A549 (cell line): ENCODE measurements around the gene GRAPL. TPM values are rescaled to one million over a fixed set of nuclear protein-coding genes. Genes with fewer than 3 reads are reported as not detected.
"Not testable (repeated sequence)": the region's sequence is repeated elsewhere in the genome, so short reads cannot be mapped to it uniquely, and the experiment has no call there.

Experiments used
- ATAC-seq, 2 experiments: fragments of 200-7000 bp in 1 of 2; fragments of >200 bp in 1 of 2; cut with Nextera tagmentation in 1 of 2; cut with Tn5 transposase in 1 of 2; 3 replicates each; pipeline versions ENCODE4 v1.8.0 to v1.9.1; 2018 to 2020; ENCODE audit warnings: mild to moderate bottlenecking in 1 of 2, moderate library complexity in 1 of 2
- CTCF ChIA-PET: fragments of 300-600 bp; sonication (Branson Sonifier 250); formaldehyde crosslinking; extraction: SDS; loops from one replicate; lab custom pipeline; 2021; ENCODE audit warnings: antibody characterized with exemption, inconsistent platforms; lab: Yijun Ruan, JAX
- POLR2A ChIA-PET: fragments of 350-600 bp; formaldehyde crosslinking; extraction: SDS; loops from one replicate; lab custom pipeline; 2021; ENCODE audit warnings: antibody characterized with exemption, inconsistent platforms; lab: Yijun Ruan, JAX
- DNase-seq, 2 experiments: peaks; one replicate each; pipeline versions ENCODE4 v3.0.0 to v3.0.0-alpha.2; 2011 to 2016; ENCODE audit warnings: low read depth in 1 of 2, low spot score in 1 of 2
- FAIRE-seq: peaks from 2 replicates; lab custom pipeline; 2011; peaks lifted over from hg19 to GRCh38; lab: Jason Lieb, UNC
- H3K27ac ChIP-seq, 2 experiments: fragments of >200 bp; sonication (Bioruptor Twin); formaldehyde crosslinking; 3 replicates each; pipeline ENCODE4 v1.5.1; 2016 to 2017
- H3K4me1 ChIP-seq: fragments of >200 bp; sonication (Bioruptor Twin); formaldehyde crosslinking; 3 replicates; pipeline ENCODE4 v1.6.1; 2016
- H3K4me2 ChIP-seq: fragments of >200 bp; sonication (Bioruptor Twin); formaldehyde crosslinking; 3 replicates; pipeline ENCODE4 v1.6.1; 2016
- H3K4me3 ChIP-seq: fragments of >200 bp; sonication (Bioruptor Twin); formaldehyde crosslinking; 3 replicates; pipeline ENCODE4 v1.5.1; 2016
- H3K9me3 ChIP-seq: fragments of >200 bp; sonication (Bioruptor Twin); formaldehyde crosslinking; 3 replicates; pipeline ENCODE4 v1.6.1; 2016
- CTCF ChIP-seq: fragments of >200 bp; sonication (Bioruptor Twin); formaldehyde crosslinking; IDR thresholded peaks from 3 replicates; pipeline ENCODE4 v1.5.1; 2016
- RAD21 ChIP-seq, 2 experiments: fragments of >200 bp in 1 of 2; sonication (Bioruptor Twin) in 1 of 2; formaldehyde crosslinking in 1 of 2; IDR thresholded peaks in 1 of 2; conservative IDR thresholded peaks in 1 of 2; 2 replicates in 1 of 2; 3 replicates in 1 of 2; pipeline ENCODE4 v1.6.1; 2012 to 2018; ENCODE audit warnings: inconsistent platforms in 1 of 2
- SMC3 ChIP-seq: fragments of >200 bp; sonication (Bioruptor Twin); formaldehyde crosslinking; IDR thresholded peaks from 3 replicates; pipeline ENCODE4 v1.6.1; 2018; ENCODE audit warnings: inconsistent platforms
- WGBS: methylation state at CpG from one replicate; pipeline ENCODE4 v1.1.6; 2017; ENCODE audit errors: missing lambda C conversion rate; 5-methylcytosine and 5-hydroxymethylcytosine counted together
- polyA plus RNA-seq, 4 experiments: library from polyadenylated mRNA; depleted of rRNA in 3 of 4; stranded (reverse); fragments of >200 nt; fragmentation: RNase III in 1 of 4; extraction: RNeasy Plus Mini Kit Qiagen cat#74134 plus additional on column Dnase treatment in 1 of 4; gene quantifications; 2 replicates in 3 of 4; 3 replicates in 1 of 4; pipeline ENCODE4 v1.2.3, GENCODE V29; 2011 to 2017

The GRAPL gene
- polyA plus RNA-seq, 2 of the 4 experiments (the other 2 are of a cell fraction), result 0.09 to 0.25 TPM

- DNase-seq, result not testable (repeated sequence)
These were observed 14.2 kb downstream of the GRAPL start for GRCh38 chr17:19141366-19142155.

GRCh38 chr17:19142419-19142818 lies 15.0 kb downstream of the GRAPL start:
- H3K9me3 ChIP-seq, FAIRE-seq, H3K4me1 ChIP-seq, DNase-seq, POLR2A ChIA-PET, H3K4me3 ChIP-seq, CTCF ChIA-PET: not testable (repeated sequence)
- peak; percentile 76 to 89 for ATAC-seq
- H3K4me2 ChIP-seq, result peak overlapping the region; percentile 52; the same call in 2 of the 3 replicates
- H3K27ac ChIP-seq, result peak overlapping the region; percentile 82 to 84
- WGBS, result 0% methylated on average over 2 of the region's 4 CpGs
- peak; percentile 54 to 69 for TF ChIP-seq RAD21 (conservative IDR thresholded peaks at IDR 0.05 in 1 of 2, IDR thresholded peaks at IDR 0.05 in 1 of 2)
- TF ChIP-seq SMC3, result peak; percentile 47
- TF ChIP-seq CTCF, result peak; percentile 39

More at GRCh38 chr17:19141366-19142155, 14.2 kb downstream of the GRAPL start:
- Histone ChIP-seq H3K27ac (peak overlapping the region; percentile 87 to 90), H3K4me3 (peak overlapping the region; percentile 40), H3K4me2 (peak overlapping the region; percentile 76)
- H3K4me1 ChIP-seq, POLR2A ChIA-PET, H3K9me3 ChIP-seq, CTCF ChIA-PET: not testable (repeated sequence)
- ATAC-seq (peak; percentile 68 to 85), FAIRE-seq (peak; percentile 94)
- 12% methylated on average over 3 of the region's 30 CpGs for WGBS

GRCh38 chr17:19143097-19143777 lies 15.8 kb downstream of the GRAPL start:
- FAIRE-seq, result not testable (repeated sequence)

GRCh38 chr17:19144373-19144772 lies 17.0 kb downstream of the GRAPL start:
- H3K9me3 ChIP-seq, H3K4me1 ChIP-seq, H3K4me3 ChIP-seq, FAIRE-seq, DNase-seq, POLR2A ChIA-PET, H3K4me2 ChIP-seq, CTCF ChIA-PET: not testable (repeated sequence)
- ATAC-seq, result peak; percentile 15 to 47; a peak in 3 of 6 replicates
- peak overlapping the region; percentile 58 to 75; a peak in 5 of 6 replicates for H3K27ac ChIP-seq
- WGBS, result 0% methylated on average over 2 of the region's 5 CpGs

More at GRCh38 chr17:19143097-19143777, 15.8 kb downstream of the GRAPL start:
- peak overlapping the region; percentile 54 to 78; a peak in 4 of 6 replicates for H3K27ac ChIP-seq
- H3K9me3 ChIP-seq, CTCF ChIA-PET, ATAC-seq, H3K4me1 ChIP-seq, POLR2A ChIA-PET, DNase-seq, H3K4me3 ChIP-seq, H3K4me2 ChIP-seq: not testable (repeated sequence)
- no CpG with 5 or more reads among the region's 5 CpGs for WGBS

- H3K27ac ChIP-seq, POLR2A ChIA-PET, H3K4me2 ChIP-seq, H3K4me1 ChIP-seq, ATAC-seq, H3K9me3 ChIP-seq, DNase-seq, FAIRE-seq, H3K4me3 ChIP-seq, CTCF ChIA-PET: not testable (repeated sequence)
- no CpG with 5 or more reads among the region's 11 CpGs for WGBS
These were observed 18.1 kb downstream of the GRAPL start for GRCh38 chr17:19145471-19145870.

GRCh38 chr17:19150678-19151615 lies 23.6 kb downstream of the GRAPL start:
- peak in 1 of 2 experiments; percentile 41; a peak in 4 of 6 replicates for ATAC-seq
- CTCF ChIA-PET, H3K27ac ChIP-seq, POLR2A ChIA-PET, H3K4me2 ChIP-seq, H3K9me3 ChIP-seq, FAIRE-seq, H3K4me1 ChIP-seq, H3K4me3 ChIP-seq, DNase-seq: not testable (repeated sequence)
- WGBS, result no CpG with 5 or more reads among the region's 9 CpGs

- FAIRE-seq, H3K27ac ChIP-seq, POLR2A ChIA-PET, H3K9me3 ChIP-seq, CTCF ChIA-PET, H3K4me1 ChIP-seq, H3K4me3 ChIP-seq, H3K4me2 ChIP-seq, DNase-seq: not testable (repeated sequence)
- peak; percentile 2; a peak in 2 of 6 replicates for ATAC-seq
- WGBS, result no CpG with 5 or more reads among the region's 8 CpGs
These were observed 30.2 kb downstream of the GRAPL start for GRCh38 chr17:19157628-19158027.

GRCh38 chr17:19158478-19158877 lies 31.1 kb downstream of the GRAPL start:
- no CpG with 5 or more reads among the region's 10 CpGs for WGBS
- FAIRE-seq, H3K4me2 ChIP-seq, H3K9me3 ChIP-seq, H3K4me1 ChIP-seq, DNase-seq, CTCF ChIA-PET, H3K4me3 ChIP-seq, POLR2A ChIA-PET, H3K27ac ChIP-seq: not testable (repeated sequence)
- ATAC-seq, result peak; percentile 44 to 65

GRCh38 chr17:19158938-19159337 lies 31.5 kb downstream of the GRAPL start:
- WGBS, result no CpG with 5 or more reads among the region's 2 CpGs
- FAIRE-seq, H3K9me3 ChIP-seq, H3K27ac ChIP-seq, POLR2A ChIA-PET, H3K4me3 ChIP-seq, H3K4me1 ChIP-seq, CTCF ChIA-PET, H3K4me2 ChIP-seq, DNase-seq, ATAC-seq: not testable (repeated sequence)
